SJSA1 (cell line): ENCODE measurements around the gene IGFLR1. TPM values are rescaled to one million over a fixed set of nuclear protein-coding genes. Genes with fewer than 3 reads are reported as not detected.
A peak's percentile ranks its signal among the peaks of the same experiment; 100 is the strongest.
"Not testable (repeated sequence)": the region's sequence is repeated elsewhere in the genome, so short reads cannot be mapped to it uniquely, and the experiment has no call there.

Experiments used
- DNase-seq, 2 experiments: peaks; one replicate each; pipeline ENCODE4 v3.0.0-alpha.2; 2015 to 2020; ENCODE audit warnings: low spot score in 2 of 2, low read depth in 1 of 2
- H3K27ac ChIP-seq: fragments of 250-450 bp; sonication (Bioruptor Pico); 2 replicates; pipeline ENCODE4 v1.5.1; 2020; ENCODE audit warnings: mild to moderate bottlenecking, moderate library complexity
- H3K27me3 ChIP-seq: fragments of 250-450 bp; sonication (Bioruptor Pico); replicated peaks from 2 replicates; pipeline ENCODE4 v1.5.1; 2020; ENCODE audit warnings: mild to moderate bottlenecking, moderate library complexity
- H3K36me3 ChIP-seq: fragments of 250-450 bp; sonication (Bioruptor Pico); 2 replicates; pipeline ENCODE4 v1.5.1; 2020; ENCODE audit warnings: mild to moderate bottlenecking
- H3K4me1 ChIP-seq: fragments of 250-450 bp; sonication (Bioruptor Pico); replicated peaks from 2 replicates; pipeline ENCODE4 v1.6.1; 2021; ENCODE audit warnings: mild to moderate bottlenecking
- H3K4me3 ChIP-seq: fragments of 250-450 bp; sonication (Bioruptor Pico); 2 replicates; pipeline ENCODE4 v1.5.1; 2020; ENCODE audit warnings: mild to moderate bottlenecking
- H3K9me3 ChIP-seq: fragments of 250-450 bp; sonication (Bioruptor Pico); replicated peaks from 2 replicates; pipeline ENCODE4 v1.5.1; 2020; ENCODE audit warnings: mild to moderate bottlenecking
- total RNA-seq: library from RNA; depleted of rRNA; stranded (reverse); fragments of >200 nt; shearing (Covaris generic); gene quantifications from 2 replicates; pipeline ENCODE4 v1.2.3, GENCODE V29; 2014; rRNA removed

IGFLR1 gene
- total RNA-seq, 1 experiment from 2014 or later = 3.7 TPM

GRCh38 chr19:35693835-35694599 lies 48.2 kb downstream of the IGFLR1 start:
- no peaks in the 10 kb centered on the region for H3K36me3 ChIP-seq
- H3K27me3 ChIP-seq = no peaks in the 10 kb centered on the region
- no peaks in the 10 kb centered on the region for H3K9me3 ChIP-seq
- peak; percentile 58 to 85 for DNase-seq
- H3K4me1 ChIP-seq = no peaks in the 10 kb centered on the region
- H3K27ac ChIP-seq = no peak overlapping the region
- no peak overlapping the region for H3K4me3 ChIP-seq

GRCh38 chr19:35693422-35693821 lies 48.8 kb downstream of the IGFLR1 start:
- H3K9me3 ChIP-seq = no peaks in the 10 kb centered on the region
- H3K36me3 ChIP-seq = no peaks in the 10 kb centered on the region
- 0 out of 2 replicates have a peak, but pooled peaks cover 2% of the 10 kb centered on the region for H3K27me3 ChIP-seq
- no peak for DNase-seq
- no peaks in the 10 kb centered on the region for H3K4me1 ChIP-seq
- H3K27ac ChIP-seq = no peak overlapping the region
- H3K4me3 ChIP-seq = no peak overlapping the region

GRCh38 chr19:35692010-35692409 lies 50.2 kb downstream of the IGFLR1 start:
- Histone ChIP-seq H3K27me3 (0 out of 2 replicates have a peak, but pooled peaks cover 4% of the 10 kb centered on the region), H3K4me3 (no peak overlapping the region), H3K4me1 (no peaks in the 10 kb centered on the region), H3K27ac (no peak overlapping the region), H3K9me3 (no peaks in the 10 kb centered on the region), H3K36me3 (no peaks in the 10 kb centered on the region)
- DNase-seq = no peak

GRCh38 chr19:35691106-35691505 lies 51.1 kb downstream of the IGFLR1 start:
- not testable (repeated sequence) for H3K4me3 ChIP-seq, H3K36me3 ChIP-seq, H3K9me3 ChIP-seq, H3K4me1 ChIP-seq, H3K27me3 ChIP-seq, DNase-seq, H3K27ac ChIP-seq

GRCh38 chr19:35689836-35690235 lies 52.4 kb downstream of the IGFLR1 start:
- DNase-seq = no peak
- Histone ChIP-seq H3K27me3 (0 out of 2 replicates have a peak, but pooled peaks cover 4% of the 10 kb centered on the region), H3K36me3 (no peaks in the 10 kb centered on the region), H3K9me3 (no peaks in the 10 kb centered on the region), H3K4me3 (no peak overlapping the region), H3K27ac (no peak overlapping the region), H3K4me1 (no peaks in the 10 kb centered on the region)

Other genes starting within 250 kb of the IGFLR1 start
- gene DMKN, start 228.8 kb downstream of the IGFLR1 start, total RNA-seq = not detected in 2 replicates
- gene SBSN, start 214.1 kb downstream of the IGFLR1 start, total RNA-seq = not detected in 2 replicates
- not detected in 2 replicates for gene GAPDHS, start 209.0 kb downstream of the IGFLR1 start, total RNA-seq
- 79.8 and 83.5 TPM in 2 replicates for gene TMEM147, start 196.8 kb downstream of the IGFLR1 start, total RNA-seq
- not detected in 2 replicates for gene ATP4A, start 178.8 kb downstream of the IGFLR1 start, total RNA-seq
- gene PMIS2, start 156.3 kb downstream of the IGFLR1 start, total RNA-seq = not detected in 2 replicates
- 10.2 and 15.2 TPM in 2 replicates for gene HAUS5, start 129.7 kb downstream of the IGFLR1 start, total RNA-seq
- gene RBM42, start 113.4 kb downstream of the IGFLR1 start, total RNA-seq = 106 and 151 TPM in 2 replicates
- gene ETV2, start 100.7 kb downstream of the IGFLR1 start, total RNA-seq = 0.82 and 9.0 TPM in 2 replicates
- 364 and 463 TPM in 2 replicates for gene COX6B1, start 94.1 kb downstream of the IGFLR1 start, total RNA-seq
- not detected in 2 replicates for gene UPK1A, start 75.9 kb downstream of the IGFLR1 start, total RNA-seq
- gene ZBTB32, start 37.9 kb downstream of the IGFLR1 start, total RNA-seq = not detected in 2 replicates
- 4.9 and 7.4 TPM in 2 replicates for gene KMT2B, start 24.4 kb downstream of the IGFLR1 start, total RNA-seq
- 4.8 and 17.6 TPM in 2 replicates for gene U2AF1L4, start 3.0 kb upstream of the IGFLR1 start, total RNA-seq
- 16.6 and 28.7 TPM in 2 replicates for gene PSENEN, start 3.2 kb upstream of the IGFLR1 start, total RNA-seq
- 7.1 and 12.4 TPM in 2 replicates for gene LIN37, start 6.1 kb upstream of the IGFLR1 start, total RNA-seq
- gene HSPB6, start 14.6 kb upstream of the IGFLR1 start, total RNA-seq = not detected in 2 replicates
- gene PROSER3, start 15.7 kb upstream of the IGFLR1 start, total RNA-seq = 7.3 and 8.8 TPM in 2 replicates
- gene ARHGAP33, start 33.1 kb upstream of the IGFLR1 start, total RNA-seq = 3.7 and 4.6 TPM in 2 replicates
- gene PRODH2, start 70.4 kb upstream of the IGFLR1 start, total RNA-seq = not detected in 2 replicates
- gene NPHS1, start 110.1 kb upstream of the IGFLR1 start, total RNA-seq = not detected in 2 replicates
- not detected in 2 replicates for gene KIRREL2, start 114.5 kb upstream of the IGFLR1 start, total RNA-seq
- gene APLP1, start 126.1 kb upstream of the IGFLR1 start, total RNA-seq = 11.1 and 11.6 TPM in 2 replicates
- 0.66 and 3.3 TPM in 2 replicates for gene NFKBID, start 158.1 kb upstream of the IGFLR1 start, total RNA-seq
- gene HCST, start 160.1 kb upstream of the IGFLR1 start, total RNA-seq = 9.1 TPM in 1 of 2 replicates, not detected in the other
- gene TYROBP, start 165.8 kb upstream of the IGFLR1 start, total RNA-seq = not detected in 2 replicates
- 3.8 and 5.7 TPM in 2 replicates for gene LRFN3, start 193.9 kb upstream of the IGFLR1 start, total RNA-seq